Activated T-helper 1 cell treated with Interleukin-2 at 50 U/mL for 16 hours (primary cell): ENCODE results near the gene TTI1.

ENCODE experiments used
- DNase-seq: peaks from one replicate; pipeline ENCODE4 v3.0.0-alpha.2; 2020; ENCODE audit warnings: low read depth

The TTI1 gene

DNA sequence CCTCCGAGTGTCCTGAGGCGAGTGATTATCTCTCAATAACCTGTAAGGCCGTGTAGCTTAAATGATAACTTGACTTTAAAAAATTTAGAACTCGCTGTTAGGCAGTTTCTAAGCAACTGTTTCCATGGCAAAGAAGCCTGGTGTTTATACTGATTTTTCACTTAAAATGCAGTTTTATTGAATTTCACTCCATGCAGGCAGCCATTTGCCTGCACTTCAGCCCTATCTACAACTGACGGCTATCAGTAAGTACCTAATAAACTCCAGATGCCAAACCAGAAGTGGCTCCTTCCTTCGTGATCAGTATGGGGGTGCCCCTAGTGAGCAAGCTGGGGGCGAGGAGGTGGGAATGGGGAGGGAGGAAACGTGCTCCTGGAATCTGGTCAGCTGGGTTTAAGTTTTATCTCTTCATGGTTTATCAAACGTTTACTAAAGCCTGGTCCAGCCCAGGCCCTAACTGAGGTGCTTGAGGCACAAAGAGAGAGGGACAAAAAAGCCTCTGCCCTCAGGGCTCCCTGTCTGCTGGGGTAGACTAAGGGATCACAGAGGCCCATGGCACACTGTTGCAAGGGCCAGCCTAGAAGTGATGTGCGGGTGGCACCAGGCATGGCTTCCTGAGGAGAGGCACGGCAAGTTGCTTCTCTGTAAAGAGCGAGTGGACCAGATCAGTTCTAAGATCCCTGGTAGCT is 45.5 kb downstream of the TTI1 start:
- DNase-seq = no peak

DNA sequence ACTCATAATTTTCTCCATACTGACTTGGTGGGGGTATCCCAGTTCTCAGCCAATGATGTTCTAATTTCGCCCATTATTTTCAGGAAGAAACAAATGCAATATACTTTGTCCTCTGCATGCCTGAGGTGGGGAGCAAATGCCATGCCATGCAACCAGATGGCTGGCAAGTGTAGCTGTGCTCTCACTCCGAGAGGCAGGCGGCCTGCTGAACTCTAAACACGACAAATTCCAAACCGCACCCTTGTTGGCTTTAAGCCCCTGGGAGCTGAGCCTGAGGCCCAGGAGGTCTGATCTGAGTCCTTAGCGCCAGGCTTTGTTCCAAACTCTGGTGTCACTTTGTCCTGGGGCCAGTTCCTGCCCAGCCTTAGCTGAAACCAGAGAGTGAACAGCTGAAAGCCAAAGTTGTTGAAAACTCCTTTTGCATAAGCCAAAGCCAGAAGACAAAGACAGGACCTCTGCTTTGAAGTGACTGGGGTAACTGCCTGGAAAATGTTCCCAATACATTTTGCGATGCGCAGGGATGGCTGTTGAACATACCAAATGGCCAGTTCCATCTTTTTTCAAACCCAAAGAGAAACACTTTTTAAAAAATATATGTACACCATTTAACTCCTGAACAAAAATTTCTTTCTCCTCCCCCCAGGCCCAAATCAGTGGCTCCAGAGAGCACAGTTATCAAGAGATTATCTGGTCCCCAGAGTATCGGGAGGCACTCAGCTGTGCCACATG is 46.2 kb downstream of the TTI1 start:
- DNase-seq = no peak

DNA sequence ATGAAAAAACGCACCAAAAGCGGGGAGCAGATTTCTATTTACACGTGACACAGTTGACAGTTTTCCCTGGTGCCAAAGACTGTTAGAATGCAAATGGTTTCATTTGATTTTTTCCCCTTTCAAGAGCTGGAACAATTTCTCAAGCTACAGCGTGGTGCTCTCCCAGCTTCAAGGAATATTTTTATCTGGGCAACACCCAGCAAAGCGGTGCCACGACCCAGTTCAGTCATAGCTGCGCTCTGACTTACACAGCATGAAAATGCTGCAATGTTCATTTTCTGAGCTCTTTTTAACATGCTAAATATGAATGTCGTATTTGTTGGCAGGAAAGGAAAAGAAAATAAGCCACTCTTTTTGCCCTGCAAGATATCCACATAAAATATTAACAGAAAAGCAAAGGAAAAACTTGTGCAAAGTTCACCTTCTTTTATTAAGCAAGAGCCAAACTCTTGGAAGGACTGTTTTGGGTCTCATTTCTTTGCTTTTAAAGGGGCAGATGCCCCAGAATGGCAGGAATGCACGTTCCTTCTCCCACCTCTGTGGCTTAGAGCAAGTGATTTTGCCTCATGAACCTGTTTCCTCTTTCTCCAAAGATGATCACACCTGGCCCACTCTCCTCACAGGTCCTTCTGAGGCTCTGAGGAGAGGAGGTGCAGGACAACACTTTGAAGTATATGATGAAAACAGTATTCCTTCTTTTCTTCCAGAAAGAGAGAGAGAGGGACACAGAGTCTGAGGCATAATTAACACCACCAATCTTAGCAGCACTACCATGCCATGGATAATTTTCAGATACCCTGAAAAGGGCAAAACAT is 47.0 kb downstream of the TTI1 start:
- no peak for DNase-seq

DNA sequence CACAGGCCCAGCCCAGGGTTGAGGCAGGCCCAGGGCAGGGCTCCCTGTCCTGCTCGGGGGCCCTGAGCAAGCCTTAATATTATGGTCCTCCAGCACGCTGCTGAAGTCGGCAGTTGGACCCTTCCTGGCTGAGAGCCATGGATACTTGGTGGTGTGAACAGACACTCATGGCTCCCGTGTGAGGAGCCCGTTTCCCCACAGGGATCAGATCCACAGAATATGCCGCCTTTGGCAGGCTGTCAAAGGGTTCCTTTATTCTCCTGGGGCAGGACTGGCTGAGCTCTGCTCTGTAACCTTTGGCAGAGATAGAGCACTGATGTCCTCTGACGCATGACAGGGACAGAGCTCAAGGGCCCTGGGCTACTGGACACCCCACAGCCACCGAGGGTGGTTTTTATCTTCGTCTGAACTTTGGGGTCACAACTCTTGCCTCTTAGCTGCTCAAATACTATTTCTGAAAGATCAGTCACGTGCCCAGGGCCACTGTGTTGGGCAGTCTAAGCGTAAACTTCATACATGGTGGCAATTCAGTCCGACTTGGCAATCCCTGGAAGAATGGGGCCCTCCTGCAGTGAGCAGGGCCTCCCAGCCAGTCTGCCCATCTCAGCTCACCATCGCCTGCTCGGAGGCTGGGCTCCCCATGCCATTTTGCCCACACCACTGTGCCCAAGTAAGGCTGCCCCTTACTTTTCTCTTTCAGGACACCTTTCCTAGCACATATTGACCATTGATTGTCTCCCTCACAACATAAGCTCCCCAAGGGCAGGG is 49.1 kb downstream of the TTI1 start:
- DNase-seq = no peak

DNA sequence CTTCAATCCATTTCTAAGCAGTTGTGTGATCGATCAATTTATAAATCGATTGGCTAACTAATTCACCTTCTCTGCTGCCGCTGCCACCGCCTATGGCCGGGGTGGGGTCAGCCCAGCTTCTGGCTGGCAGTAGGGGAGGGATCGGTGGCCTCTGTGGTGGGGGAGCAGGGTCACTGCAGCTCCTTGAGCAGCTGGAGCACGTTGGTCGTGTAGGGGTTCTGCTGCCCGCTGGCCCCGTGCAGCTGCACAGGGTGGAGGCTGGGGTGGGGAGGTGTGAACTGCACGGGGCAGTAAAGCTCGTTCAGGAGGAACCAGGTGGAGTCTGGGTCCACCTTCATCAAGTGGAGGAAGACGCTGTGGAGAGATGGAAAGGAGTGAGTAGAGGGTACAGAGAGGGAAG is 50.0 kb downstream of the TTI1 start:
- no peak for DNase-seq

DNA sequence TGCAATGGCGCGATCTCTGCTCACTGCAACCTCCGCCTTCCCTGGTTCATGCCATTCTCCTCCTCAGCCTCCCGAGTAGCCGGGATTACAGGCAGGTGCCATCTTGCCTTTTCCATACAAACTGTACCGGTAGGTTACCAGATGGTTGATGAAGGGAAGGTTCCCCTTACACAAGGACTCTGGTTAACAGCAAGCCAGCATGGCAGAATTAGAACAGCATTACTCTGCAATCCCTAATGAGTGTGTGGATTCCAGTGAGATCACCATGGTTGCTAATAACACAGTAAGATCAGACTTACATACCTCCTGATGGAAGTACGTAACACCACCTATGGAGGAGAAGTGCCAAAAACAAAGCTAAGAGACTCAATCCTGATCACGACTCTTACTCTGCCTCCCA is 51.7 kb downstream of the TTI1 start:
- DNase-seq = no peak

DNA sequence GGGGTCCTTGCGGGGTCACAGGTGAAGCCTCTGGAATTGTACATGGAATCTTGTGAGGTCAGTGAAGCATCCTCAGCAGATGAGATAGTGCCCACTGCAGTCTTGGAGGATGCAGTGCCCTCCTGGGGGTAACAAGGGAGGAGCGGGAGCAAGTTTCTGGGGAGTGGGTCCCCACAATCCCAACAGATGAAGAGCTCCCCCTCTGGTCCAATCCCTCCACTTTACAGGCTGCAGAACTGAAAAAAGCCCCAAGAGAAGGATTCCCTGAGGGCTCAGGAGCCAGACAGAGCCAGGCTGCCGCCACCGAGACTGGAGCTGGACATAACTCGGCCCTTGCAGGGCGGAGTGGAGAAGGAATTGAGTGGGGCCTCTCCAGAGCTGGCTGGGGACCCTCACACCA is 52.4 kb downstream of the TTI1 start:
- no peak for DNase-seq

DNA sequence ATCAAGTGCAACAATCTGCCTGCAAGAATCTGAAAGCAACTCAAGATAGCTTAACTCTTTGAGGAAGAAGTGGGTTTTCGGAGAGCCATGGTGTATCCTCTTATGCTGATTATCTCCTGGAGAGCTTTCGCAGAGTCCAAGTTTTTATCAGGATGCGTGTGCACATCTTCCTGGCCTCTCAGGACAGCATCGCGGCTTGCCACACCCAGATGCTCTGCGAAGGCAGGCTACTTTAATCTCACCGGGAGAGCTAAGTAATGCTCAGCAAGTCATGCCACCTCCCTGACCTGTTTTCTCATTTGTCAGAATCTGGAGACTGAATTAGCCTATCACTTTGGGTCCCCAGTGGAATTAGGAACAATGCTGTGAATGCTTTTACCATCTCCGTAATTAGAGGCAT is 52.9 kb downstream of the TTI1 start:
- no peak for DNase-seq

DNA sequence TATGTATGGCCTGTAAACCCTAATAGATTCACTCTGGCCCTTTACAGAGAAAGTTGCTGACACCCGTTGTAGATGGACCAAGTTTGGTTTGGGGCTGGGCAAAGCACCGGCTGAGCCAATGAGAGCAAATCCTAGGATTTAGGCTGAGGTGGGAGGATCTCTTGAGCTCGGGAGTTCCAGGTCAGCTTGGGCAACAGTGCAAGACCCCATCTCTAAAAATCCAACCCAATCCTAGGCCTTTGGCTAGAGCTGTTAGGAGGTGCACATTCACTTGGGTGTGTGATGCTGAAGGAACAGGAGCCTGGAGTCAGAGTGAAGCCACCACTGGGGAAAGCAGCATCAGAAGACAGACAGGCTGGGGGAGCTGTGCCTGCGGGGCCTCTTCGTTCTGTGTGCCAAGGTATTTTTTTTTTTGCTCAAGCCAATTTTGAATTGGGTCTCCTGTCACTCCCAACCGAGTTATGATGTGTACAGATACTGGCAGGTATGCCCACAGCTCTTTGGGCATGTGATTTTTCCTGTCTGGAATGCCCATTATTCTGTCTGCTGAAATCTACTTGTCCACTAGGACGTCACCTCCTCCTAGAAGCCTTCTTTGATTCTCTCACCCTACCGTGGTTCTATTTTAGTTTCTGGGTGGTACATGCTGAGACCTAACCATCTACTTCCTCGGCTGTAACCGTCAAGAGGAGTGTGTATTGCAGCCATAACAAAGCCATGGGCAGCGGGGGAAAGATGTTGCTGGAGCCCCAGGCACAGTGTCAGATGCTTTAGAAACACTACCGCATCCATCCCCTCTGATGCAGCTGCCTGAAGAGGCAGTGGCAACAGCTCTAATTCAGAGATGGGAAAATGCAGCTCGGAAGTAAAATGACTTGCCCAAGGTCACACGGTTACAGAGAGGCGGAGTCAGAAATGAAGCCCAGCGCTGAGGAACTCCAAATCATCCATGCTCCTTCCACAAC is 54.0 kb downstream of the TTI1 start:
- no peak for DNase-seq

DNA sequence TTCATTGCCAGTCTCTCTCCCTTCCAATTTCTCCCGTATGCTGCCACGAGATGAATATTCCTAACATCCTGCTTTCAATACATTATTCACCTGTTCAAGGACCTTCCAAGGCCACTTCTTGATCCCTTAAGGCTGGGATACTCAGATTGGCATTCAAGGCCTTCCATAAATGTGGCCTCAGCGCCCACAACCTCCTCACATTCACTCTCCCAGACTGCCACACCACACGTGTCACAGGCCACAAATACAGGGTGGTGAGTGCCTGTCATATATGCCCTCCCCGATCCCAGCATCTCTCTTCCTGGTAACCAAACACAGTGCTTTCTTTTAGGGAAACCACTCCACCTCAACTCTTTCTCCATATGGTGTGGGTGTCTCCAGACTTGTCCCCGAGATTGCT is 55.5 kb downstream of the TTI1 start:
- no peak for DNase-seq

DNA sequence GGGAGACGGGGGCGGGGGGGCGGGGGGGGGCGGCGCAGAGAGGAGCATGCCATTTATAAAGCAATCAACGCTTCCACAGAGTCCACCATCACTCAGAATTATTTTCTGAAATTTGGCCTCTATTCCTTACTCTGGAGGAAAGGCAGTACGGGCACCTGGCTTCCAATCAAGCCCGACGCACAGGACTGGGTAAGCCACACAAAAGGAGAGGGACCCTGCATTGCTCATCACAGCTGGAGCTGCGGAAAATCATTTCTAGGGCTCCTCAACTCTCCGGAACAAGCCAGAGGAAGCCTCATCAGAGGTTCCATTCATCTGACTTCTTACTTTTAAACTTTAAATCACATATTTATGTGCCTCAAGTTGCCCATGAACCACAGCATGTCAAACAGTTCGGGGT is 55.9 kb downstream of the TTI1 start:
- no peak for DNase-seq

DNA sequence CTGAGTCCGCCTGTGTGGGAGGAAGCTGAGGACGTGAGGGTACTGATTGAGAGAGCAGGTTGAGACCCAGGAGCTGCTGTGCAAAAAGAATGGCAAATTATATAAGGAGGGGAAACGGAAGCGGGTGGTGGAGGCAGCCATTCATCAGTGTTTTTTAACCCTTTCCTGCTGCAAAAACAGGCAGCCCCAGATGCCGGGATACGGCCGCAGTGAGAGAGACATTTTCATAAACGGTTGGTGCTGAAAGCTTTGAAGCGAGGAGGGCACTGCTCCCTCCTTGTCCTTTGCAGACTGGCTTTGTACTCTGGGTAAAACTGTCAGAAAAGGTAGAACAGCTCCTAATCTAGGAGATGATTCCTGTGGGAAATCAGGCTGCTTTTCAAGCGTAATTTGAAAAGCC is 56.4 kb downstream of the TTI1 start:
- DNase-seq = no peak

DNA sequence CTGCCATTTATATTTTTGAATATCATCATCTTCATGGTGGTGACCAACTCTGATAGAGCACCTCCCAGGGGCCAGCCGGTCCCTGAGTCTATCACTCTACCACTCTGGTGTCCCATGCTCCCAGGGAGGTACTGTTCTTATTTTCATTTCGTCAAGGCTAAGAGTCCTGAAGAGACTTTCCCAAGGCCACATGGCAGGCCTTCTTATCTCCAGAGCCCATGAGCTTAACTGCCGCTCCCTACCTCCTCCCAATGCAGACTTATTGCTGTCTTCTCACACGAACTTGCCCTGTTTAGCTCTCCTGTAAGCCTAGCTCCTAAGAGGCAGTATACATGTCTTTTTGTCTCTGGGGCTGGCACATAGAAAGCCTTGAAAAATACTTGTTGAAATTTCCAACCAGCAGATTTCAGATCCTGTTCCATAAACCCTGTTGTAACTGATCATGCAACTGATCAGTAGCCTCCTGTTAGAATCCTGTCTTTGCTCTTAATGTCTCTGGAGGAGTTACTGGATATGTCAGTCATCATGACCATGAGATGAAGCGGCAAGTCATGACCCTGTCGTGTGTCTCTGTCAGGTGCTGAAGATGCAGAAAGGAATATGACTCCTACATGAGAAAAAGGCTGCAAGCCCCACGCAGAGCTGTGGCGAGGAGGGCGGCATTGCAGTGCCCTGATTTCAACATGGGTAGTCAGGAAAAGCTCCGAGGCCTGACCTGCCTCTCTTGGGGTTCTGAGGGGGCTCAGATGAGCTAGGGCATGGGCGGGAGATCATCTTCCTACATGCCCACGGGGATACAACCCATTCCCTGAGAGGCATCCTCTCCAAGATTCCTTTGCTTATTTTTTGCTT is 60.0 kb downstream of the TTI1 start:
- no peak for DNase-seq

DNA sequence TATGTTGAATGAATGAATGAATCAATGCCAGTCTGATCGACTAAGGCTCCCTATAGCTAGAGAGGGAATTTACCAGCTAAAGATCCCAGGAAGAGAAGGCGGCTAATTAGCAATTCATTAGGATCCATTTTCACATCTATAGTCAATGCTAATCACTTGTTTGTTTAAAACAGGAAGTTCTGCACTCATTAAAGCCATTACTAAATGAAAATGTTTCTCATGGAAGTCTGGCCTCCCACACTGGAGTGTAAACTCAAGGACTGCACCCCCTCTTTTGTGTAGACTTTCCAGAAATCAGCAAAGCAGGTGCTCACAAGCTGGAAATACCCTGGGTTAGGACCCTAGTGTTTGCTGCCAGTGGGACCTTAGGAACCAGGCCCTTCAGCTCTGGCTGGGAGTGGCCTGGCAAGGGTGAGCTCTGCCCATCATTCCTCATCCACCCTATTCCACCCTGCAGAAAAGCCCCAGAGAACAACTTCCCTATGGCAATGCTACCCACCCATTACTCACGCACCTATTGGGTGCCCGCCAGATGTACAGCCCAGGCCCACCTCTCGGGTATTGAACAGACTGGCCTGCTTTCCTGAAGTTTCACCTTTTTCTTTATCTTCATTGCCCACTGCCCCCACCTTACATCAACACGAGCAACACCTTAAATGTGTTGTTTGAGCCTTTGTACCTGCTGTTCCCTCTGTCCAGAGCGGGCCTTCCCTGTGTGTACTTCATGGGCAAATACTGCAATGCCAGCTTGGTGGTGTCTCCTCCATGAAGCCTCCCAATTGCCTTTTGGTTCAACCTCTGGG is 60.8 kb downstream of the TTI1 start:
- DNase-seq = no peak

DNA sequence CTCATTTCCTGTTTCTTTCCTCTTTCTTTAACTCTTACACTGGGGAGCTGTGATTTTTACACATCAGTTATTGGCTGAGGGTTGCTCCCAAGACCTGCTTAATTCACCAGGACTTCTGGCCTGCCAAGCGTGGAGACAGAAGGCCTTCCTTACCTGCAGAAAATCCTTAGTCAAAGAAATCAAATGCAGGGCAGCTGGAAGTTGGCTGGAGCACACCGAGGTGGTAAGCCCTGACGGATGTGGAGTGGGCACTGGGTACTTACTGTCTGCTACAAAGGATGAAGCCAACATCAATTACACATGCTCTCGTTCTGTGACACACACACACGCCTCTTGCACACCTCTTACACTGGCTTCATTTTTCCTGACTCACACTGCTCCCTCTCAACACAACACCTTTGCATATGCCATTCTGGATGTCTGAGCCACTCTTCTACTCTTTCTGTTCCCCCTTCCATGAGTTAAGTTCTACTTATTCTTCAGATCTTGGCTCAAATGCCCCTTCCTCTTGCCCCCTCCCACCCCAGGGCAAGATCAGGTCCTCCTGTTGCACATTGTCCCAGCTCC is 61.6 kb downstream of the TTI1 start:
- DNase-seq = no peak

DNA sequence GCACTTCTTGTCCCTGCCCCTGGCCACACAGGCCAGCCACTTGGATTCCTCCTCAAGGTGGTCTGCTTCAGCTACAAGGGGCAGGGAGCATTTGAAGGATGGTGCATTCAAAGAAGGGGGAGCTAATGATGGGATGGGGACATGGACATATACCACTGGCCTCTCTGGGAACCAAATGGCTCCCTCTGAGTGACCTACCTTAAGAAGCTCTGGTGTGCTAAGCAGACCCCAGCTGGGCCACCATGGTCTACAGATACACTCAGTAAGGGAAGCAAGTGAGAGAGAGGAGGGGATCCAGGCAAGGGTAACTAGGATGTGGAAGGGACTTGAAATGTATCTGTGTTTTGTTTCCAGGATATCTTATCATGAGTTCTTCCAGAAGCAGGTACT is 62.4 kb downstream of the TTI1 start:
- no peak for DNase-seq

DNA sequence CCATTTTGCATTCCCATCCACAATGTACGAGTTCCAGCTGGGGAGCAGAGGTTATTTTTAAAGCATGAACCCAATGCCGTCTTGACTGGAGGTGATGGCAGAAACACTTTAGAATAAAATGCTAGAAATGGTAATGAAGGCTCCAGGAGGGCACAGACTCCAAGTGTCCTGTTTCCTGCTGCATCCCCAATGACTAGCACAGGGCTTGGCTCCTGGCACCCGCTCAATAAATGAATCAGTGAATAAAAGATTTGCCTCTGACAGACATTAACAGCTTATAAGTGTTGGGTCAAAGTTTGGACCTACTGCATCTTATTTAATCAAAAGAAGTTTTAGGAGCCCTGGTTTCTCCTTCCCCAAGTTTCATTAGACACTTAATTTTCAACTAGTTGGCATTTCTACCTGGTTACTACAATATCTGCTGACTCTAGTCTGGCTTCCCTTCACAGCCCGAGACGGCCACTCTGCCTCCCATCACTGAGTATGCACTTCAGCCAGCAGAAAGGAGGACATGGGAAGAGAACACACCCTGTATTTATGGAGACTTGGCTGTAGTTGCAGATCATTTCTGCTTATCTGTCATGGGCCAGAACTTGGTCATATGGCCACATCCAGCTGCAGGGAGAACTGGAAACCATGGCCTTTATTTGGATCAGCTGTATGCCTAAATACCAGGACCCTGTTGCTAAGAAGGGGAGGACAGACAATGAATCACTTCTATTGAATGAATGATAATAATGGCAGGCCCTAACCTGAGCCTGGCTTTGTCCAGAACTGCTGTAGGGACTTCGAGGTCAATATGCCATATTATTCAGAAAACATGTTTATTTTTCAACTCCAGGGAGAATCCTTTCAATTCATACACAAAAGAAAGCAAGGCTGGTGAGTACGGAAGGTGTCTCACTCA is 63.1 kb downstream of the TTI1 start:
- DNase-seq = no peak

DNA sequence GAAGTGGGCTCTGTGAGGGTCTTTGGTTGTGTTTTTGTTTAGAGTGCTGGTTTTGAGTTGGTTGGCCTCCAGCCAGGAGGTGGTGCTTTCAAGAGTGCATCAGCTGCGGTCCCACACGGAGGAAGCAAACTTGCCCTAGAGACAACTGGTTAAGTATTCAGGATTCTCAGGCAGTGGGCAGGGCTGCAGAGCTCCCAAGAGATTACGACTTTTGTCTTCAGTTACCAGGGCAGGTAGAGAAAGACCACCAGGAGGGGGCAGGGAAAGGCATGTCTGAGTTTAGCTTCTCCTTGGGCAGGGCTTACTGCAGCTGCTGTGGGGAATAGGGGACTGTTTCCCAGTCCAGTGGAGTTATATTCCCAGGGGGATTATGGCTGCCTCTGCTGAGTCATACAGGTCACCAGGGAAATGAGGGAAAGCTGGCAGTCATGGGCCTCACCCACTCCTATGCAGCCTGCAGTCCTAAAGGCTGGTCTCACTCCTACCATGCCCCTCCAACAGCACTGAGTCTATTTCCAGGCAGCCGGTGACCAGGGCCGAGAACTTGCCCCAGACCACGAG is 64.3 kb downstream of the TTI1 start:
- no peak for DNase-seq
